Tibial nerve (tissue), 4 donors: ENCODE measurements around the gene ST6GALNAC6. TPM values are rescaled to one million over a fixed set of nuclear protein-coding genes. Genes with fewer than 3 reads are reported as not detected.

ENCODE experiments used
- DNase-seq, 2 donors: peaks; one replicate each; pipeline ENCODE4 v3.0.0-alpha.2; 2019; ENCODE audit warnings: low spot score in 2 of 2
- H3K27ac ChIP-seq, 4 donors: fragments of 200-600 bp; sonication (generic) in 3 of 4; one replicate each; pipeline ENCODE4 v1.5.1; 2017 to 2019; ENCODE audit warnings: mild to moderate bottlenecking in 1 of 4
- H3K27me3 ChIP-seq, 2 donors: fragments of 200-600 bp; sonication (generic) in 1 of 2; one replicate each; pipeline versions ENCODE4 v1.5.1 to v1.6.0; 2017 to 2019
- H3K36me3 ChIP-seq, 3 donors: fragments of 200-600 bp; sonication (generic); one replicate each; pipeline ENCODE4 v1.5.1; 2018 to 2019
- H3K4me1 ChIP-seq, 4 donors: fragments of 200-600 bp; sonication (generic) in 3 of 4; one replicate each; pipeline ENCODE4 v1.5.1; 2017 to 2019
- H3K4me3 ChIP-seq, 4 donors: fragments of 200-600 bp; sonication (generic) in 3 of 4; one replicate each; pipeline ENCODE4 v1.5.1; 2017 to 2019; ENCODE audit warnings: mild to moderate bottlenecking in 1 of 4, moderate library complexity in 1 of 4
- H3K9me3 ChIP-seq, 4 donors: fragments of 200-600 bp; sonication (generic) in 3 of 4; one replicate each; pipeline ENCODE4 v1.5.1; 2017 to 2019
- EP300 ChIP-seq, 2 donors: sonication (generic); formaldehyde crosslinking; IDR thresholded peaks; one replicate each; pipeline ENCODE4 v1.6.1; 2017; ENCODE audit warnings: antibody characterized with exemption in 2 of 2, mild to moderate bottlenecking in 1 of 2
- POLR2A ChIP-seq, 2 donors: fragments of 450-650 bp; IDR thresholded peaks; one replicate each; pipeline ENCODE4 v1.6.1; 2017; ENCODE audit warnings: antibody characterized with exemption in 2 of 2, mild to moderate bottlenecking in 2 of 2, moderate library complexity in 2 of 2
- WGBS, 2 donors: methylation state at CpG; one replicate each; pipeline ENCODE4 v1.1.5; 2018; 5-methylcytosine and 5-hydroxymethylcytosine counted together
- total RNA-seq, 4 donors: library from RNA; depleted of rRNA; stranded (reverse); fragments of >200 nt; gene quantifications; one replicate each; pipeline ENCODE4 v1.1.0, GENCODE V29; 2016
- TF ChIP-seq, protein P1 (sequence below), 5 experiments: fragments of 200-600 bp in 3 of 5; fragments of 450-650 bp in 2 of 5; sonication (generic) in 3 of 5; IDR thresholded peaks; one replicate each; pipeline ENCODE4 v1.5.1; 2016 to 2019; ENCODE audit warnings: antibody characterized with exemption in 5 of 5, mild to moderate bottlenecking in 3 of 5, moderate library complexity in 2 of 5

Gene ST6GALNAC6
- total RNA-seq, 4 donors from 2014 or later: 108 to 193 (median 172) TPM

DNA sequence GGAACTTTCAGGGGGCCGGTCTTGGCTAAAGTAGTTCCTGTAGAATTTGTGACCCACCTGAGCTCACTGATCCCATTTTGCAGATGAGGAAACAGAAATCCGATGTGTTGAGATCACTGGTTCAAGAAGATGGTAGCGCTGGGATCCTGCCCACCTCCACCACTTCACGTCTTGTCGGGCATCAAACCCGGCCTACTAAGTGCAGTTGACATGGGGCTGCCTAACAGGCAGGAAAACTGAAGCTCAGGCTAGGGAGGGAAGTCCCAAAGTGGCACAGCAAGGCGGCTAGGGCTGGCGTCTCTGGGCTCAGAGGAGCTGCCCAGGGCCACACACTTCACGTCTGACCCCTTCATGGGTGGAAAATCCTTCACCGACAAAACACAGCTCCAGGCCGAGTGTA is 44.4 kb downstream of the ST6GALNAC6 start:
- Histone ChIP-seq H3K4me1 (peaks cover 0 to 89% (median 40%) of the 10 kb centered on the region in 4 donors), H3K27ac (peak overlapping the region; percentile 69 to 92 (median 88)), H3K9me3 (no peaks in the 10 kb centered on the region), H3K4me3 (peak overlapping the region; percentile 36 to 82 (median 72)), H3K27me3 (no peaks in the 10 kb centered on the region), H3K36me3 (peaks cover 0 to 15% (median 0%) of the 10 kb centered on the region in 3 donors)
- TF ChIP-seq, protein P1, sequence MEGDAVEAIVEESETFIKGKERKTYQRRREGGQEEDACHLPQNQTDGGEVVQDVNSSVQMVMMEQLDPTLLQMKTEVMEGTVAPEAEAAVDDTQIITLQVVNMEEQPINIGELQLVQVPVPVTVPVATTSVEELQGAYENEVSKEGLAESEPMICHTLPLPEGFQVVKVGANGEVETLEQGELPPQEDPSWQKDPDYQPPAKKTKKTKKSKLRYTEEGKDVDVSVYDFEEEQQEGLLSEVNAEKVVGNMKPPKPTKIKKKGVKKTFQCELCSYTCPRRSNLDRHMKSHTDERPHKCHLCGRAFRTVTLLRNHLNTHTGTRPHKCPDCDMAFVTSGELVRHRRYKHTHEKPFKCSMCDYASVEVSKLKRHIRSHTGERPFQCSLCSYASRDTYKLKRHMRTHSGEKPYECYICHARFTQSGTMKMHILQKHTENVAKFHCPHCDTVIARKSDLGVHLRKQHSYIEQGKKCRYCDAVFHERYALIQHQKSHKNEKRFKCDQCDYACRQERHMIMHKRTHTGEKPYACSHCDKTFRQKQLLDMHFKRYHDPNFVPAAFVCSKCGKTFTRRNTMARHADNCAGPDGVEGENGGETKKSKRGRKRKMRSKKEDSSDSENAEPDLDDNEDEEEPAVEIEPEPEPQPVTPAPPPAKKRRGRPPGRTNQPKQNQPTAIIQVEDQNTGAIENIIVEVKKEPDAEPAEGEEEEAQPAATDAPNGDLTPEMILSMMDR (IDR thresholded peaks at IDR 0.05): no peak
- TF ChIP-seq POLR2A (IDR thresholded peaks at IDR 0.05): no peak
- no peak for TF ChIP-seq EP300 (IDR thresholded peaks at IDR 0.05)
- DNase-seq: no peak
- 63 to 71% methylated on average over 10 to 11 of the region's 11 CpGs for WGBS, 2 donors

DNA sequence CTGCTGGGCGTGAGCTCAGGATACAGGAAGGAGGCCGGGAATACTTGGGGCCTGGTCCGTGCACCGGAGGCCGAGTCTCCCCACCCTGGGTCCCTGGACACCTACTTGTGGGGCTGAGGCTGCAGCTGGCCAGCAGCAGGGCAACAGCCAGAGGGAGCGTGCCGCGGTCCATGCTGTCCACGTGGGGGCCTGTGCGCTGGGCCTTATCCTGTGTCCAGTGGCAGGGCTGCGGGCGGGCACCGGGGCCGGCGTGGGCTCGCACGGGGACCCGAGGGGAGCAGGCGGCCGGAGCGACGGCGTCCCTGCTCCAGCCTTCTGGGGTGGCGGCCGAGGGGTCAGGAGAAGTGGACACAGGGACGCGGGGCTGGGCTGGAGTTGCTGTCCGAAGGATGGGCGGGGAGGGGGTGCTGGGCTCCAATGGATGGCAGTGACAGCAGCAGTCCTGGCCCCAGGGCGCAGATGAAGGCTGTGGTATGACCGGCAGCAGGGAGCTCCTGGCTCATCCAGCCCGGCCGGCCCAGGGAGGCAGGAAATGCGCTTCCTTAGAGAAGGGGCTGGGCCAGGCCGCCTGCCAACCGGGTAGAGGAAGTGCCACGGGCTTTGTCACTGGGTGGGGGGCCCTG is 45.1 kb downstream of the ST6GALNAC6 start, which contains the start of gene ENG:
Gene ENG (minus strand): TSS at position 475 of the 623 bp plus-strand sequence. CDS start 303 bp downstream, at position 172.
- Histone ChIP-seq H3K27ac (peak within 1 kb of the TSS; percentile 69 to 92 (median 88)), H3K4me3 (peak within 1 kb of the TSS; percentile 36 to 82 (median 72)), H3K27me3 (no peaks in the 10 kb centered on the region), H3K4me1 (peaks cover 0 to 86% (median 40%) of the 10 kb centered on the region in 4 donors), H3K36me3 (peaks cover 0 to 21% (median 0%) of the 10 kb centered on the region in 3 donors), H3K9me3 (no peaks in the 10 kb centered on the region)
- TF ChIP-seq POLR2A (IDR thresholded peaks at IDR 0.05) (no peak), EP300 (IDR thresholded peaks at IDR 0.05) (peak in 1 of 2 donors; percentile 45)
- TF ChIP-seq, protein P1 (IDR thresholded peaks at IDR 0.05): peak in 2 of 5 experiments; percentile 28 to 57
- DNase-seq: peak; percentile 62 to 66
- 0 to 1% methylated on average over 23 to 27 of the region's 37 CpGs for WGBS, 2 donors

DNA sequence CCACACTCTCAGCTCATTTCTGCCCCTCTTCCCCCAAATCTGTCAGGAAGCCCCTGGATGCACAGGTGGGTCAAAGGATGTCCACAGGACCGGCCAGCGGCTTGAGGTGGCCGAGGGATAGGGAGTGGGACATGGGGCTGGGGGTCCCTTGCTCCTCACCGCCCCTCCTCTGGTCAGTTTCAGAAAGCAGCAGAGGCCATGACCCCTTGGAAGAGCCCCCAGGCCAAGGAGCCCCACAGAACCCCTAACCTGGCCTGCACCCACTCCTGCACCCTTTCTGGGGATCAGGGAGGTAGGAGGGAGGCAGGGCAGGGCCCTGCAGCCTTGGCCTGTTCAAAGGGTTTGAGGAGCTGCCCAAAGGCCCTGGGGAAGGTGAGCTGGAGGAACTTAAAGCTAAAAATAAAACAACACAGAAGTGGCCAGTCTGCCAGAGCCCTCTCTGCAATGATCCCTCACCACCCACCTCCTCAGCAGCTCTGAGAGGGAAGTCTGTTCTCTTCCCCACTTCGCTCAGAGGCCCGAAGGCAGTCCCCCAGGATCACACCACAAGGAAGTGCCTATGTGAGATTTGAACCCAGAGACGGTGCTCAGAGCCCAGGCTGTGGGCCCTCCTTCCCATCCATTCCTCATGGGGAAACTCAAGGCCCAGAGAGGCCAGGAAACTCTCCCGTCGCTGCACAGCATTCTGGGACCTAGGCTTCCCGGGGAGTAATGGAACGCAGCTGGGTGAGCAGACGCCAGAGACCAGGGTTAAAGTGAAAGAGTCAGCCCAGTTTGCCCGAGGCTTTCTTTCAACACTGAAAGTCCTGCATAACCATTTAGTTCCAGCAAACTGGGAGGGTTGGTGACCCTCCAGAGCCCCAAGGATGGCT is 45.9 kb downstream of the ST6GALNAC6 start:
- no peak for DNase-seq
- WGBS, 2 donors: 25 to 26% methylated on average over 13 of the region's 13 CpGs
- peaks cover 0 to 80% (median 37%) of the 10 kb centered on the region in 4 donors for H3K4me1 ChIP-seq
- peak overlapping the region; percentile 69 to 92 (median 88) for H3K27ac ChIP-seq
- H3K36me3 ChIP-seq: peaks cover 0 to 25% (median 0%) of the 10 kb centered on the region in 3 donors
- H3K27me3 ChIP-seq: no peaks in the 10 kb centered on the region
- H3K4me3 ChIP-seq: peak overlapping the region; percentile 36 to 82 (median 72)
- TF ChIP-seq, protein P1 (IDR thresholded peaks at IDR 0.05): no peak
- TF ChIP-seq POLR2A (IDR thresholded peaks at IDR 0.05): no peak
- TF ChIP-seq EP300 (IDR thresholded peaks at IDR 0.05): no peak
- H3K9me3 ChIP-seq: no peaks in the 10 kb centered on the region

DNA sequence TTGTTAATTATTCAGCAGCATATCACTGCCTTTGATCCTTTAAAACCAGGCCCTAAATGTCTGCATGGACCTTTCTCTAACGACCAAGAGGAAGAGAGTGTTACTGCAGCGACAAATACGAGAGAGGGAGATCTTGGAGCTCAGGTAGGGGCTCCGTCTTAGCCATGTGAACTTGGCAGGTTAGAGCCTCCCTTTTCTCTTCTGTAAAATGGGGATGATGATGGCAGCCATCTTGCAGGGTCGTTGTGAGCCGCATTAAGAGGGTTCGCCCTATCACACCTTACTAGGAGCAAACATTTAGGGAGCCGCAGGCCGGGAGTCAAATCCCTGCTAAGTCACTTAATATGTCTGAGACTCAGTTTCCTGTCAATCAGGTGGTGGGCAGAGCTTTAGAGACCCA is 46.6 kb downstream of the ST6GALNAC6 start:
- H3K27ac ChIP-seq: peak overlapping the region in 3 of 4 donors; percentile 8 to 92 (median 91)
- H3K4me3 ChIP-seq: peak overlapping the region in 3 of 4 donors; percentile 71 to 82 (median 73)
- no peaks in the 10 kb centered on the region for H3K27me3 ChIP-seq
- H3K9me3 ChIP-seq: no peaks in the 10 kb centered on the region
- DNase-seq: no peak
- peaks cover 0 to 28% (median 0%) of the 10 kb centered on the region in 3 donors for H3K36me3 ChIP-seq
- 71 to 77% methylated on average over 9 of the region's 9 CpGs for whole genome bisulfite sequencing, 2 donors
- H3K4me1 ChIP-seq: peaks cover 0 to 73% (median 31%) of the 10 kb centered on the region in 4 donors
- TF ChIP-seq EP300 (IDR thresholded peaks at IDR 0.05) (no peak), POLR2A (IDR thresholded peaks at IDR 0.05) (no peak)
- TF ChIP-seq, protein P1 (IDR thresholded peaks at IDR 0.05): no peak
